ENCODE results near the gene PICALM. TPM values are rescaled to one million over a fixed set of nuclear protein-coding genes. Genes with fewer than 3 reads are reported as not detected.
A peak's percentile ranks its signal among the peaks of the same experiment; 100 is the strongest.

Gene PICALM
- total and polyA plus RNA-seq, 2 of the 13 experiments (the other 11 are each of a cell fraction or from before 2014, with no cell fraction given), result 97.6 to 154 TPM

- TF ChIP-seq AHDC1 (CRISPR knock-in tag; IDR thresholded peaks at IDR 0.05; ENCODE audit: borderline replicate concordance) (peak; percentile 58; the same call in 1 of the 2 replicates), ATF2 (CRISPR knock-in tag; IDR thresholded peaks at IDR 0.05) (peak; percentile 40; the same call in 1 of the 2 replicates), SRSF4 (IDR thresholded peaks at IDR 0.05; ENCODE audit: low read depth, low read length, poor library complexity, severe bottlenecking) (no peak), NFE2 (CRISPR knock-in tag; IDR thresholded peaks at IDR 0.05) (peak; percentile 48; the same call in 1 of the 2 replicates), RCOR2 (CRISPR knock-in tag; IDR thresholded peaks at IDR 0.05) (peak; percentile 25; the same call in 1 of the 2 replicates), ZBTB39 (CRISPR knock-in tag; IDR thresholded peaks at IDR 0.05) (0 out of 2 replicates have a peak, but pooled peaks have one; percentile 46), TEAD3 (CRISPR knock-in tag; optimal IDR thresholded peaks at IDR 0.05; ENCODE audit: borderline replicate concordance) (peak; percentile 72), PAXIP1 (CRISPR knock-in tag; conservative IDR thresholded peaks at IDR 0.05) (peak; percentile 88), KAT8 (CRISPR knock-in tag; IDR thresholded peaks at IDR 0.05) (0 out of 2 replicates have a peak, but pooled peaks have one; percentile 37), USF2 (IDR thresholded peaks at IDR 0.05; ENCODE audit: low read depth, low read length) (no peak), USF2 (CRISPR knock-in tag; IDR thresholded peaks at IDR 0.05; ENCODE audit: borderline replicate concordance) (no peak), GATAD2A (CRISPR knock-in tag; IDR thresholded peaks at IDR 0.05) (peak; percentile 66)
These were observed 149.7 kb downstream of the PICALM start (continued) for GRCh38 chr11:85918910-85919794.
